Right atrium auricular region (tissue), 2 donors: ENCODE data around the gene GRIN2A. TPM values are rescaled to one million over a fixed set of nuclear protein-coding genes. Genes with fewer than 3 reads are reported as not detected.

Source experiments
- DNase-seq: peaks from one replicate; pipeline ENCODE4 v3.0.0-alpha.2; 2019; ENCODE audit warnings: low spot score
- H3K27ac ChIP-seq, 2 donors: fragments of 200-600 bp; sonication (generic); 1 replicate in 1 of 2; 2 replicates in 1 of 2; pipeline ENCODE4 v1.5.1; 2016 to 2019
- H3K27me3 ChIP-seq, 2 donors: fragments of 200-600 bp; sonication (generic); one replicate each; pipeline versions ENCODE4 v1.5.1 to v1.6.0; 2017 to 2019
- H3K36me3 ChIP-seq: fragments of 200-600 bp; sonication (generic); one replicate; pipeline ENCODE4 v1.5.1; 2016
- H3K4me1 ChIP-seq, 2 donors: fragments of 200-600 bp; sonication (generic); one replicate each; pipeline versions ENCODE4 v1.5.1 to v1.6.0; 2017 to 2019
- H3K4me3 ChIP-seq, 2 donors: fragments of 200-600 bp; sonication (generic); 1 replicate in 1 of 2; 2 replicates in 1 of 2; pipeline ENCODE4 v1.5.1; 2017 to 2019; ENCODE audit warnings: mild to moderate bottlenecking in 1 of 2, moderate library complexity in 1 of 2
- H3K9me3 ChIP-seq, 2 donors: fragments of 200-600 bp; sonication (generic); one replicate each; pipeline ENCODE4 v1.5.1; 2019
- total RNA-seq, 2 donors: library from RNA; depleted of rRNA; stranded (reverse); fragments of >200 nt; gene quantifications; one replicate each; pipeline ENCODE4 v1.1.0, GENCODE V29; 2016
- TF ChIP-seq, protein P1 (sequence below), 2 donors: fragments of 200-600 bp; sonication (generic); IDR thresholded peaks; one replicate each; pipeline ENCODE4 v1.5.1; 2019; ENCODE audit warnings: antibody characterized with exemption in 2 of 2

GRIN2A gene
- total RNA-seq, 2 donors from 2014 or later, result 3.8 to 7.4 TPM

GRCh38 chr16:9801651-9802050 is 380.6 kb downstream of the GRIN2A start:
- H3K4me1 ChIP-seq, result peaks cover 0 to 9% of the 10 kb centered on the region in 2 donors
- TF ChIP-seq, protein P1, sequence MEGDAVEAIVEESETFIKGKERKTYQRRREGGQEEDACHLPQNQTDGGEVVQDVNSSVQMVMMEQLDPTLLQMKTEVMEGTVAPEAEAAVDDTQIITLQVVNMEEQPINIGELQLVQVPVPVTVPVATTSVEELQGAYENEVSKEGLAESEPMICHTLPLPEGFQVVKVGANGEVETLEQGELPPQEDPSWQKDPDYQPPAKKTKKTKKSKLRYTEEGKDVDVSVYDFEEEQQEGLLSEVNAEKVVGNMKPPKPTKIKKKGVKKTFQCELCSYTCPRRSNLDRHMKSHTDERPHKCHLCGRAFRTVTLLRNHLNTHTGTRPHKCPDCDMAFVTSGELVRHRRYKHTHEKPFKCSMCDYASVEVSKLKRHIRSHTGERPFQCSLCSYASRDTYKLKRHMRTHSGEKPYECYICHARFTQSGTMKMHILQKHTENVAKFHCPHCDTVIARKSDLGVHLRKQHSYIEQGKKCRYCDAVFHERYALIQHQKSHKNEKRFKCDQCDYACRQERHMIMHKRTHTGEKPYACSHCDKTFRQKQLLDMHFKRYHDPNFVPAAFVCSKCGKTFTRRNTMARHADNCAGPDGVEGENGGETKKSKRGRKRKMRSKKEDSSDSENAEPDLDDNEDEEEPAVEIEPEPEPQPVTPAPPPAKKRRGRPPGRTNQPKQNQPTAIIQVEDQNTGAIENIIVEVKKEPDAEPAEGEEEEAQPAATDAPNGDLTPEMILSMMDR (IDR thresholded peaks at IDR 0.05), result no peak
- H3K4me3 ChIP-seq, result no peak overlapping the region
- H3K36me3 ChIP-seq, result no peaks in the 10 kb centered on the region
- H3K27ac ChIP-seq, result no peak overlapping the region
- H3K9me3 ChIP-seq, result no peaks in the 10 kb centered on the region
- no peak for DNase-seq
- no peaks in the 10 kb centered on the region for H3K27me3 ChIP-seq

- no peaks in the 10 kb centered on the region for H3K27me3 ChIP-seq
- DNase-seq, result no peak
- peaks cover 0 to 9% of the 10 kb centered on the region in 2 donors for H3K4me1 ChIP-seq
- H3K9me3 ChIP-seq, result no peaks in the 10 kb centered on the region
- no peak overlapping the region for H3K4me3 ChIP-seq
- H3K27ac ChIP-seq, result peak overlapping the region in 1 of 2 donors; percentile 94
- no peaks in the 10 kb centered on the region for H3K36me3 ChIP-seq
- TF ChIP-seq, protein P1 (IDR thresholded peaks at IDR 0.05), result no peak
Measured at GRCh38 chr16:9800186-9800738, 382.0 kb downstream of the GRIN2A start.

GRCh38 chr16:9798952-9799580 is 383.2 kb downstream of the GRIN2A start:
- Histone ChIP-seq H3K27ac (peak overlapping the region; percentile 54 to 94), H3K27me3 (no peaks in the 10 kb centered on the region), H3K9me3 (no peaks in the 10 kb centered on the region), H3K36me3 (no peaks in the 10 kb centered on the region), H3K4me1 (peaks cover 0 to 9% of the 10 kb centered on the region in 2 donors), H3K4me3 (no peak overlapping the region)
- no peak for DNase-seq
- TF ChIP-seq, protein P1 (IDR thresholded peaks at IDR 0.05), result no peak

GRCh38 chr16:9798474-9798873 is 383.8 kb downstream of the GRIN2A start:
- TF ChIP-seq, protein P1 (IDR thresholded peaks at IDR 0.05), result no peak
- H3K27ac ChIP-seq, result peak overlapping the region; percentile 81 to 94
- no peaks in the 10 kb centered on the region for H3K36me3 ChIP-seq
- H3K27me3 ChIP-seq, result no peaks in the 10 kb centered on the region
- no peak for DNase-seq
- peaks cover 0 to 9% of the 10 kb centered on the region in 2 donors for H3K4me1 ChIP-seq
- H3K4me3 ChIP-seq, result peak overlapping the region; percentile 17 to 23
- H3K9me3 ChIP-seq, result no peaks in the 10 kb centered on the region

- H3K27me3 ChIP-seq, result no peaks in the 10 kb centered on the region
- peak overlapping the region; percentile 17 to 23 for H3K4me3 ChIP-seq
- DNase-seq, result peak; percentile 58
- no peaks in the 10 kb centered on the region for H3K9me3 ChIP-seq
- no peaks in the 10 kb centered on the region for H3K36me3 ChIP-seq
- H3K4me1 ChIP-seq, result peaks cover 0 to 9% of the 10 kb centered on the region in 2 donors
- TF ChIP-seq, protein P1 (IDR thresholded peaks at IDR 0.05), result no peak
- H3K27ac ChIP-seq, result peak overlapping the region; percentile 81 to 94
Measured at GRCh38 chr16:9797306-9797705, 384.9 kb downstream of the GRIN2A start.
